GM19397 (cell line): ENCODE data around the gene BBOF1.
"Not testable (repeated sequence)": the region's sequence is repeated elsewhere in the genome, so short reads cannot be mapped to it uniquely, and the experiment has no call there.

Experiments
- ATAC-seq: cut with Tn5 transposase; IDR thresholded peaks from one replicate; pipeline ENCODE4 v1.9.1; 2021; ENCODE audit warnings: mild to moderate bottlenecking, moderate library complexity; ENCODE audit not compliant: unreplicated experiment

The BBOF1 gene

DNA sequence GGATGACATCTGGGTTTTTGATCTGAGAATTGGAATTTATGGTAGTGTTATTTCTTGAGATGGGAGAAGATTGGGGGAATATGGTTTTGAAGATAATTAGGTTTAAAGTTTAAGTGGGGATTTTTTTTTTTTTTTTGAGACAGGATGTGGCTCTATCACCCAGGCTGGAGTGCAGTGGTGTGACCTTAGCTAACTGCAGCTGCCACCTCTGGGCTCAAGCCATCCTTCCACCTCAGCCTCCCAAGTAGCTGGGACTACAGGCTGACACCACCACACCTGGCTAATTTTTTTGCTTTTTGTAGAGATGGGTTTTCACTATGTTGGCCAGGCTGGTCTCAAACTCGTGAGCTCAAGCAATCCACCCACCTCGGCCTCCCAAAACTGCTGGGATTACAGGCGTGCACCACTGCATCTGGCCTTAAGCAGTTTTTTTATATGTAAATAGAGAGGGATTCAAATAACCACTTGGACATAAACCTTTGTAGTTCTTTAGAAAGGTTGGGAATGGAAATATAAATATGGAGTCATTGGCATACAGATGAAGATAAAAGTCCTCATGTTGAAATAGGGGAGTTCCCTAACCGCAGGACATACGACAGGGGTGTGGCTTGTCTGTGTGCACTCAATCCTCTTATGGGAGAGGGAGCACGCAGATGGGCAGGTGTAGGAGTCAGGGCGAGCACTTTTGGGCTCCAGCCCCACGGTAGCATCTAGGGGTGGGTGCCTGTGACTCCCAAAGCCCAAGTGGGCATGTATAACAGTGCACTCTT is 70.3 kb downstream of the BBOF1 start:
- ATAC-seq: no peak

DNA sequence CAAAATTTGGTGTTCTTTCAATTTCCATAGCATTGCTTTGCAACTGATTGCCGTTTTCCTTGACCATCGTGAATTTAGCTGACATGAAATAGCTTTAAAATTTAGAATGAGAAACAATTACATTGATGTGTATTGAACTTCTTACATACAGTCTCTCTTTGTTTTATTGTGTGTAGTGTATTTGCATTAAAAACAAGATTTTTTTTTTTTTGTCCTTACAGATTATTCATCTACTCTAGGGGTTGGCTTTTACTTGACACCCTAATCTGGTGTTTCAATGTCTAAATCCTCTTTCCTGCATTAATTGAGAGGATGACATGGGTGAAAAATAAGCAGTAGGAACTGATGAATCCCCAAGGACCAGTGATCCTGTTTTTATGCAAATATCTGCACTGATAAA is 86.2 kb downstream of the BBOF1 start:
- ATAC-seq: no peak

DNA sequence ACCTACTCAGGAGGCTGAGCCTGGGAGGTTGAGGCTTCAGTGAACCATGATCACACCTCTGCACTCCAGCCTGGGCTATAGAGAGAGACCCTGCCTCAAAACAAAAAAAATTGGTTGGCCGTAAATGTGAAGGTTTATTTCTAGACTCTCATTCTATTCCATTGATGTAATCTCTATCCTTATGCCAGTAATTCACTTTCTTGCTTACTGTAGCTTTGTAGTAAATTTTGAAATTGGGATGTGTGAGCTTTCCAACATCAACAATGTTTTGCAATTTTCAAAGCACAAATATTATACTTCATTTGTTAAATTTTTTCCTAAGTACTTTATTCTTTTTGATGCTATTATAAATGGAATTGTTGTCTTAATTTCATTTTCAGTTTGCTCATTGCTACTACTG is 90.2 kb downstream of the BBOF1 start:
- ATAC-seq: no peak

DNA sequence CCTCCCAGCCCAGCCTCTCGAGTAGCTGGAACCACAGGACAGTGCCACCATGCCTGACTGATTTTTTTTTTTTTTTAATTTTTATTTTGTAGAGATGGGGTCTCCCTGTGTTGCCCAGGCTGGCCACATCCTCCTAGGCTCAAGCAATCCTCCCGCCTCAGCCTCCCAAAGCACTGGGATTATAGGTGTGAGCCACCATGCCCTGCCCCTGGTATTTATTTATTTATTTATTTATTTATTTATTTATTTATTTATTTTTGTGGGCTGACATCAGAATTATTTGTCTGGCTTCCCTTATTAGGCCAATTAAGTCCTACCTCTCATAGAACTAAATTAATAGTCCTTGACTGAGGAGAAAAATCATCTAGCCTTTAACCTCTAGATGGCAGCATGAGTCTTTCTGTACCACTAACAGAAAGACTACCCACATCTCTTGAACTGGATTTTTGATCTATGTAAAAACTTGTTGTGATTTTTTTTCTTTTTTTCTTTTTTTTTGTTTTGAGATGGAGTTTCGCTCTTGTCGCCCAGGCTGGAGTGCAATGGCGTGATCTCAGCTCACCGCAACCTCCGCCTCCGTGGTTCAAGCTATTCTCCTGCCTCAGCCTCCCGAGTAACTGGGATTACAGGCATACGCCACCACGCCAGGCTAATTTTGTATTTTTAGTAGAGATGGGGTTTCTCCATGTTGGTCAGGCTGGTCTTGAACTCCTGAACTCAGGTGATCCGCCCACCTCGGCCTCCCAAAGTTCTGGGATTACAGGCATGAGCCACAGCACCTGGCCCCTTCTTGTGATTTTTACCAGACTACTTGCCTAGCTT is 92.5 kb downstream of the BBOF1 start:
- ATAC-seq: not testable (repeated sequence)
